Stimulated activated CD8-positive, alpha-beta memory T cell treated with anti-CD3 and anti-CD28 coated beads, Interleukin-15, amount 100 ng/mL, for 24 hours (primary cell): ENCODE measurements around the gene CCDC157.
A peak's percentile ranks its signal among the peaks of the same experiment; 100 is the strongest.

Experiments
- DNase-seq: peaks from one replicate; pipeline ENCODE4 v3.0.0-alpha.2; 2020; ENCODE audit warnings: low read depth

Gene CCDC157

GRCh38 chr22:30356449-30357235, at the start of gene CCDC157, which contains the start of gene SF3A1:
CCDC157 (plus strand) TSS chr22:30357007; CDS start chr22:30366001, 8,994 bp downstream.
SF3A1 (minus strand) TSS chr22:30356894; CDS start chr22:30356792, 102 bp downstream.
- peak; percentile 67 for DNase-seq

GRCh38 chr22:30307041-30307574, 49.7 kb upstream of the CCDC157 start:
- no peak for DNase-seq

- DNase-seq = no peak
Observed at GRCh38 chr22:30308093-30308492, 48.7 kb upstream of the CCDC157 start.

GRCh38 chr22:30308518-30309230, 48.1 kb upstream of the CCDC157 start:
- DNase-seq = no peak

GRCh38 chr22:30309951-30310741, 46.7 kb upstream of the CCDC157 start:
- no peak for DNase-seq

GRCh38 chr22:30310881-30311771, 45.7 kb upstream of the CCDC157 start:
- no peak for DNase-seq

GRCh38 chr22:30312053-30312452, 44.8 kb upstream of the CCDC157 start:
- no peak for DNase-seq

- DNase-seq = no peak
Observed at GRCh38 chr22:30313527-30314363, 43.1 kb upstream of the CCDC157 start.

- no peak for DNase-seq
Observed at GRCh38 chr22:30314915-30315314, 41.9 kb upstream of the CCDC157 start.

- DNase-seq = no peak
Observed at GRCh38 chr22:30315962-30316576, 40.7 kb upstream of the CCDC157 start.

- no peak for DNase-seq
Observed at GRCh38 chr22:30317778-30318177, 39.0 kb upstream of the CCDC157 start.

- DNase-seq = no peak
Observed at GRCh38 chr22:30318799-30319419, 37.9 kb upstream of the CCDC157 start.

- no peak for DNase-seq
Observed at GRCh38 chr22:30320021-30320556, 36.7 kb upstream of the CCDC157 start.

GRCh38 chr22:30321461-30321860, 35.3 kb upstream of the CCDC157 start:
- DNase-seq = no peak

GRCh38 chr22:30323246-30323645, 33.6 kb upstream of the CCDC157 start:
- no peak for DNase-seq

- no peak for DNase-seq
Observed at GRCh38 chr22:30324014-30324730, 32.6 kb upstream of the CCDC157 start.

GRCh38 chr22:30325065-30325720, 31.6 kb upstream of the CCDC157 start:
- no peak for DNase-seq
